NCI-H2196 (cell line): ENCODE measurements around the gene EVC2.
"Not testable (repeated sequence)": the region's sequence is repeated elsewhere in the genome, so short reads cannot be mapped to it uniquely, and the experiment has no call there.

Experiments used
- DNase-seq: peaks from one replicate; lab custom pipeline; 2025; ENCODE audit not compliant: unreplicated experiment; lab: John Stamatoyannopoulos, UW

Gene EVC2

DNA sequence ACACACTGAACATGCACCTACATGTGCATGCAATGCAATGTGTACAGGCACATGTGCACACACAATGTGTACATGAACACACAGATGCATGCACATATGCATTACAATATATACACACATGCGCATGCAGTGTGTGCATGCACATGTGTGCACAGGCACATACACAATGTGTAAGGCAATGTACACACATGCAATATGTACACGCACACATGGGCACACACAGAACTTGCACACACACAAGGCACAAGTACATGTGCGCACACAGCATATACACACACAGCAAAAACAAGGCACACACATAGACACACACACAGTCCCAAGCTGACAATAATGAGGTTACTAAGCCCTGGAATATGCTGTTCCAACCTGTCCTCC, 76.3 kb downstream of the EVC2 start:
- DNase-seq: no peak

DNA sequence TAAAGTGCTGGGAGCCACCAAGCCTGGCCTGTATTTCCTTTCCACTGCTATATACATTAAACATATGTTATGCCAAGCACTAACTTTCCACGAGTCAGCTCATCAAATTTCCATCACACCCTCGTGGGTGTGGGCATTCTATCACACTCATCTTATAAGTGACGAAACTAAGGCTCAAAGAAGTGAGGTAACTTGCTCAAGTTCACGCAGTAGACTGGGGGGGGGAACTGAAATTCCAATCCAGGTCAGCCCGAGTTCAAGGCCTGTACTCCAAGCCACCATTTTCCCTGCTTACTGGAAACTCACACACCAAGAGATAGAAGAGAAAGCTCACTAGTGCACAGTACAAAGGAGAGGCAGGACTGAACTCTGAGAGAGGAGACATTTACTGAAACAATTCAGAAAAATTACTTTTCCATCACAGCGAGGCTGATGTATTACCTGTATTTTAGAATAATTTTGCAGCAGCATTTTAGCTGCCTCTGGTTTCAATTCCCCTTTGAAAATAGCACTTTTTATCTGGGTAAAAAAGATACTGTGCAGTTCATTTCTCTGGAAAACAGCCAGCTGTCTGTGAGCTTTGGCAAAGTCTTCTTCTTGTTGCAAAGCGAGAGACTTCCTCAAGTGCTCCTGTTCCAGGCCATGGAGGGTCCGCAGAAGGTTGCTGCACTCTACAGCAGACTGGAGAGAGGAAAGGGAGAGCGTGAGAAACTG, 76.8 kb downstream of the EVC2 start:
- no peak for DNase-seq

DNA sequence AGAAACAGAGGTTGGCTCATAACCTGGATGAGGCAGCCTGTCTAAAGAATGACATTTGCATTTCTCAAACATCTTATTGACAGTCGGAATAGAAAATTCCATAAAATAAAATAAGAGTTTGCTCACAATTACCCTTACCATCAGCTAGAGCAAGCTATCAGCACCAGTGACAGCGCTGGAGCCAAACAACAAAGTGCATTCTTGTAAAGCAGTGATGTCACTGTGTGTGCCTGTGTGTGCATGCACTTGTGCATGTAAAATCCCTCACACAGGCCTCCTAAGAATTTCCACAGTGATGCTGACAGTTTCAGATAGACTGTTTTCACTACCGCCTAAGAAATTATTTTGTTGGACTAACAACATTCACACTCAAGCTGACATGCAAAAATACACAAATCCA, 77.6 kb downstream of the EVC2 start:
- no peak for DNase-seq

GRCh38 chr4:5629542-5629941, 78.8 kb downstream of the EVC2 start:
- no peak for DNase-seq

GRCh38 chr4:5626913-5627312, 81.4 kb downstream of the EVC2 start:
- no peak for DNase-seq

GRCh38 chr4:5622596-5622995, 85.8 kb downstream of the EVC2 start:
- DNase-seq: no peak

GRCh38 chr4:5619913-5620625, 88.3 kb downstream of the EVC2 start:
- DNase-seq: no peak

DNA sequence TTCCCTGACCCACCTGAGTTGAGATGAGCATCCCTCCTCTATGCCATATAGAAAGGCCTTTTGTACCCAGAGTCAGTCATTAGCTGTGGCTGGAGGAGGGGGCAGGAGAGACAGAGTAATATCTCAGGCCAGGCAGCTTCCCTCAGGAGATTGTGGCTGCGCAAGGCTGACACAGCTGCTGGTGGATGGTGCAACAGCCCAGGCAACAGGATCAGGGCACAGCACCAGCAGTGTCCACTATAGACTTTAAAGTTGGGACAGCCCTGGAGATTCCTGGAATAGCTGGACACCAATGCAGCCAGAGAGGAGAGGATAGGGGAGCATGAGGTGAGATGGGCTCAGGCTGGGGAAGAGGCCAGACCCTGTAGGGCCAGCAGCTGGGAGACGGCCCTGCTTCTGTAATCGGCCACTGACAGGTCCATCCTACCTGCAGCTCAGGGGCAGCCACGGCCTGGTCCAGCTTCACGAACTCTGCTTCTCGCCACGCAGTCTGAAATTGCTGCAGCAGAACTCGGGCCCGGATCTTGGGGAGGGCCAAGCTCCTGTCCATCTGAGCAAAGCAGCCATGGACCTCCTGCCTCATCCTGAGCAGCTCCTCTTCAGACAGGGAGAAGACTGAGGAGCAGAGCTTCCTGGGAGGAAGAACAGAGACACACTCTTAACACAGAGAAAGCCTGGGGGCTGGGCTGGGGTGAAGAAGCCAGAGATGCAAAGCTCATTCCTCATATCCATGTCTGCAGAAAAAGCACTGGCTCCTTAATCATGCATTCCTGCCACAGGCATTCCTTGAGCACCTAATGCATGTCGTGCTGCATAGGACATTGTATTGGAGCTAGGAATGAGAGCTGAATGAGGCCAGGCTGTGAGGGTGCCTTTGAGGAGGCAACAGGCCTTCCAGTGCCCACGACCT, 90.1 kb downstream of the EVC2 start:
- DNase-seq: no peak

- DNase-seq: no peak
These were observed 91.9 kb downstream of the EVC2 start for GRCh38 chr4:5616331-5616950.

- DNase-seq: no peak
These were observed 92.8 kb downstream of the EVC2 start for GRCh38 chr4:5615496-5616075.

- DNase-seq: no peak
These were observed 96.6 kb downstream of the EVC2 start for GRCh38 chr4:5611750-5612149.

DNA sequence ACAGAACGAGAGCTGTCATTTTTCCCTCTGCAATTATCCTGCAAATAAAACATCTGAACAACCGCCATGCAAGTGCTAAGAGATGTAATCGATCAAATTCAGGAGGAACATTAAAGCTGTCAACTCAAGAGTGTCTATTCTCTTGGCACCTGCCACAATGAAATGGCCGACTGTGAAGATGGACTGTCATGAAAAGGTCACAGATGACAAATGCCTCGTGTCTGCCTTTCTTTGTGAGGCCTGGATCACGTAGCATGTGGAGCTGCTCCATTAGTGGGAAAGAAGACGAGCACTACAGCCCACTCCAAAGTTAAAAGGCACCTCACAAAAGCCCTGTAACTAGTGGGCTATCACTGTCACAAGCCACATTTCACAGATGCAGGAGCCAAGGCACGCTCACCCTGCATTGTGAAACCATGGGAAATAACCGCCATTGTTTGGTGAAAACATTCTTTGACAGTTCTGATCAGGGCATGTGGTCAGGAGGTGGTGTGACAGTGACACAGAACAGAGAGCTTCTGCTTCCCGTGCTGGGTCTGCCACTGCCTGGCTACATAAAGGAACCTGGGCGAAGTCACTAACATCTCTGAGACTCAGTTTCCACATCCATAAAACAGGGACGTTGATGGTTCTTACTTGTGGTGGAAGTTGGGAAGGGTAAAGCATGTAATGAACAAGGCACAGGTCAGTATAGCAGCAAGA, 98.9 kb downstream of the EVC2 start:
- DNase-seq: no peak

DNA sequence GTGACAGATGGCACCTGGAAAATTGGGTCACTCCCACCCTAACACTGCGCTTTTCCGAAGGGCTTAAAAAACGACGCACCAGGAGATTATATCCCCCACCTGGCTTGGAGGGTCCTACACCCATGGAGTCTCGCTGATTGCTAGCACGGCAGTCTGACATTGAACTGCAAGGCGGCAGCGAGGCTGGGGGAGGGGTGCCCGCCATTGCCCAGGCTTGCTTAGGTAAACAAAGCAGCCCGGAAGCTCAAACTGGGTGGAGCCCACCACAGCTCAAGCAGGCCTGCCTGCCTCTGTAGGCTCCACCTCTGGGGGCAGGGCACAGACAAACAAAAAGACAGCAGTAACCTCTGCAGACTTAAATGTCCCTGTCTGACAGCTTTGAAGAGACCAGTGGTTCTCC, 114.5 kb downstream of the EVC2 start:
- DNase-seq: not testable (repeated sequence)

DNA sequence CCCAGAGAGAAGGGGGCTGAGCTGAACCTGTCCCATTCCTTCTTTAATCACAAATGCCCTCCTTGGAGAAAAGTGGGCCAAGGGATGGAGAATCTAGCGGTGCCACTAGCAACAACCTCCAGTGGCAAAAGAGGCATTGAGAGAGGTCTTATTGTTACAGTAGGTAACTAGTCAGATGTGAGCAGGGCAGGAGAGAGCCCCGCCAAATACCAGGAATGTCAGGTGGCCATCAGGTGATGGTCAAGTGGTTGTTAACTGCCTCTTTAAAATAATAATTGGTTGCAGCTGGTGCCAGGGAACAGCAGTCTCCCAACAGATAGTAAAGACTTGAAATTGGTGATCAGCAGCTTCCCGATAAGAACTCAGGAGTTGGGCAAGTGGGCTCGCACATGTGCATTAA, 116.1 kb downstream of the EVC2 start:
- no peak for DNase-seq

- no peak for DNase-seq
These were observed 118.9 kb downstream of the EVC2 start for GRCh38 chr4:5589495-5589894.

DNA sequence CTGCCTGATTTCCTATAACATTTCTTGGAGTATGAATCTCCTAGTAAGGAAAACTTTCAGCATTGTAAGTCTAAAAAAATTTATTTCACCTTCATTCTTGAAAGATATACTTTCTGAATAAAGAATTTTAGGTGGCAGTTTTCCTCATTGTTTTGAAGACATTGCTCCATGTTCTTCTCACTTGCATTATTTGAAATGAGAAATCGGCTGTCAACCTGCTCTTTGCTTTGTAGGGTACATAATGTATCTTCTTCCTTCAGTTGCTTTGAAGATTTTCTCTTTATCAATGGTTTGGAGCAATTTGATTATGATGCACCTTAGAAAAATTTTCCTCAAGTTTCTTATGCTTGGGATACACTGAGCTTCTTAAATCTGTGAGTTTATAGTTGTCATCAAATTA, 120.3 kb downstream of the EVC2 start:
- no peak for DNase-seq

DNA sequence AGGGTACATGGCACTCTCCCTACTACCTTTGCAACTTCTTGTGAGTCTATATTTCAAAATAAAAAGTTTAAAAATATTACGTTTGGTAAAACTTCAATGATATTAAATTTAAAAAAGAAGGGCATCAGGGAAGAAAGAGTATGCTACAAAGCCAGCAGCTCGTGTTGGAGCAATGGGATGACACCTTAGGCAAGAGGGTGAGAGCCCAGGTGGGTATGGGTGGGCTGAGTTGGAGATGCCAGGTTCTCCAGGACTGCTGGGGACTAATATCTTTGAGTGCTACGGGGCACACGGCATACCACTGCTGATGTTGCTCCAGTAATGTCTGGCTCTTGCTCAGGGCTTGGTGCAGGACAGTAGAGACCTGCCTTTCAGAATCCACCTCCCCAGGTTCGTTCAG, 132.4 kb downstream of the EVC2 start:
- no peak for DNase-seq

GRCh38 chr4:5574386-5574785, 134.0 kb downstream of the EVC2 start:
- no peak for DNase-seq

- no peak for DNase-seq
These were observed 134.4 kb downstream of the EVC2 start for GRCh38 chr4:5573965-5574364.

DNA sequence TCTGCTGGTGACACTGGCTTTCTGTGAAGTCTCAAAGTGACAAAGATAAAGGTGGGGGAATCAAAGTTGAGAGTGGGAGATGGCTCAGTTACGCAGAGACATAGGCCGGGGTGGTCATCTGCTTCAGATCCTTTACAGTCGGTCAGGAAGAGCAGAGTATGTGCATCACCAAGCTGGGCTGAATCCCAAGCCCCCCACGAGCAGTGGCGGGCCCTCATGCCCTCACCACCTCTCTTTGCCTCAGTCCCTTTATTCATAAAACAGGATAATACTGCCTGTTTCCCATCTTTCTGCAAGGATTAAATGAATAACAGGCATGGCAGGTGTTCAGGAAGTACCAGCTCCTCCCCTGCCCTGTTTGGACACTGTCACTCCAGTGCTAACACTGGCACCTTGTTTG, 135.6 kb downstream of the EVC2 start:
- DNase-seq: no peak
